ENCODE data around the gene IL17RE. TPM values are rescaled to one million over a fixed set of nuclear protein-coding genes. Genes with fewer than 3 reads are reported as not detected.

Gene IL17RE
- total RNA-seq, 4 donors from 2014 or later, result 5.9 to 27.9 (median 14.2) TPM

GRCh38 chr3:9930804-9931418 lies 28.3 kb downstream of the IL17RE start:
- TF ChIP-seq CTCF (IDR thresholded peaks at IDR 0.05; ENCODE audit: low read depth), result no peak

- TF ChIP-seq CTCF (IDR thresholded peaks at IDR 0.05; ENCODE audit: low read depth), result no peak
Measured at GRCh38 chr3:9932535-9932842, 29.8 kb downstream of the IL17RE start.

- TF ChIP-seq CTCF (IDR thresholded peaks at IDR 0.05; ENCODE audit: low read depth), result no peak
Measured at GRCh38 chr3:9932843-9933560, 30.4 kb downstream of the IL17RE start.

GRCh38 chr3:9933561-9934234 lies 31.1 kb downstream of the IL17RE start, which contains the start of gene CRELD1:
TSS of gene CRELD1 (plus strand) at chr3:9933834. CDS start at chr3:9934439, 605 bp downstream.
- no peak for TF ChIP-seq CTCF (IDR thresholded peaks at IDR 0.05; ENCODE audit: low read depth)

GRCh38 chr3:9934235-9934621 lies 31.6 kb downstream of the IL17RE start:
- TF ChIP-seq CTCF (IDR thresholded peaks at IDR 0.05; ENCODE audit: low read depth), result no peak

- no peak for TF ChIP-seq CTCF (IDR thresholded peaks at IDR 0.05; ENCODE audit: low read depth)
Measured at GRCh38 chr3:9934993-9935392, 32.3 kb downstream of the IL17RE start.

- no peak for TF ChIP-seq CTCF (IDR thresholded peaks at IDR 0.05; ENCODE audit: low read depth)
Measured at GRCh38 chr3:9935966-9936510, 33.4 kb downstream of the IL17RE start.

All from subcutaneous adipose tissue (tissue), 4 donors.